ENCODE results near the gene PTPRT.
A peak's percentile ranks its signal among the peaks of the same experiment; 100 is the strongest.

The PTPRT gene

GRCh38 chr20:42191140-42191860 lies 998.4 kb downstream of the PTPRT start:
- Histone ChIP-seq H2BK5ac (ENCODE audit: low read depth, low read length, poor library complexity, severe bottlenecking) (no peak overlapping the region), H4K8ac (ENCODE audit: low read length) (no peak overlapping the region), H2BK15ac (ENCODE audit: low read depth, poor library complexity, severe bottlenecking) (no peak overlapping the region), H3K14ac (ENCODE audit: low read length in 2 of 2) (no peak overlapping the region), H3K4me2 (ENCODE audit: low read length, poor library complexity, severe bottlenecking) (no peak overlapping the region), H3K36me3 (ENCODE audit: control insufficient read depth in 1 of 2, insufficient read depth in 2 of 2, low read depth in 1 of 2, low read length in 2 of 2) (no peaks in the 10 kb centered on the region), H3K27ac (ENCODE audit: low read length, poor library complexity, severe bottlenecking) (no peak overlapping the region), H3K9ac (ENCODE audit: low read length) (no peak overlapping the region), H3K79me1 (replicated peaks; ENCODE audit: low read length, poor library complexity, severe bottlenecking) (no peaks in the 10 kb centered on the region), H3K4me3 (ENCODE audit: insufficient read depth in 1 of 2, low read depth in 1 of 2, low read length in 2 of 2) (no peak overlapping the region), H3K4me1 (ENCODE audit: control insufficient read depth, insufficient read depth, low read depth, low read length) (no peaks in the 10 kb centered on the region), H2AFZ (ENCODE audit: low read depth, low read length) (no peak overlapping the region), H2BK120ac (ENCODE audit: low read depth, low read length) (no peak overlapping the region), H2AK5ac (ENCODE audit: low read length, severe bottlenecking) (no peak overlapping the region), H4K91ac (ENCODE audit: low read length) (no peak overlapping the region), H3K27me3 (ENCODE audit: control insufficient read depth in 1 of 2, insufficient read depth in 1 of 2, low read length in 2 of 2) (no peaks in the 10 kb centered on the region), H3K9me3 (ENCODE audit: control insufficient read depth, low read length) (no peaks in the 10 kb centered on the region), H3K23ac (ENCODE audit: low read length in 2 of 2) (no peak overlapping the region), H2BK12ac (ENCODE audit: low read length in 2 of 2) (no peak overlapping the region), H3K4ac (ENCODE audit: low read depth in 1 of 2, low read length in 2 of 2) (no peak overlapping the region), H3K18ac (ENCODE audit: low read depth in 1 of 2, low read length in 2 of 2) (no peak overlapping the region)
- 36% methylated on average over 4 of the region's 4 CpGs for WGBS
- DNase-seq = no peak

- H2BK12ac ChIP-seq (ENCODE audit: low read length in 2 of 2) = no peak overlapping the region
- peak overlapping the region; percentile 21 for H3K9ac ChIP-seq (ENCODE audit: low read length)
- H3K79me1 ChIP-seq (replicated peaks; ENCODE audit: low read length, poor library complexity, severe bottlenecking) = no peaks in the 10 kb centered on the region
- H3K9me3 ChIP-seq (ENCODE audit: control insufficient read depth, low read length) = no peaks in the 10 kb centered on the region
- no peak overlapping the region for H2BK120ac ChIP-seq (ENCODE audit: low read depth, low read length)
- no peaks in the 10 kb centered on the region for H3K4me1 ChIP-seq (ENCODE audit: control insufficient read depth, insufficient read depth, low read depth, low read length)
- no peak overlapping the region for H4K8ac ChIP-seq (ENCODE audit: low read length)
- H3K27me3 ChIP-seq (ENCODE audit: control insufficient read depth in 1 of 2, insufficient read depth in 1 of 2, low read length in 2 of 2) = no peaks in the 10 kb centered on the region
- H2AK5ac ChIP-seq (ENCODE audit: low read length, severe bottlenecking) = no peak overlapping the region
- no peak overlapping the region for H3K18ac ChIP-seq (ENCODE audit: low read depth in 1 of 2, low read length in 2 of 2)
- H2BK15ac ChIP-seq (ENCODE audit: low read depth, poor library complexity, severe bottlenecking) = no peak overlapping the region
- no peak overlapping the region for H2AFZ ChIP-seq (ENCODE audit: low read depth, low read length)
- no peak overlapping the region for H3K4me2 ChIP-seq (ENCODE audit: low read length, poor library complexity, severe bottlenecking)
- no peaks in the 10 kb centered on the region for H3K36me3 ChIP-seq (ENCODE audit: control insufficient read depth in 1 of 2, insufficient read depth in 2 of 2, low read depth in 1 of 2, low read length in 2 of 2)
- H2BK5ac ChIP-seq (ENCODE audit: low read depth, low read length, poor library complexity, severe bottlenecking) = no peak overlapping the region
- no peak overlapping the region for H3K27ac ChIP-seq (ENCODE audit: low read length, poor library complexity, severe bottlenecking)
- no peak overlapping the region for H3K14ac ChIP-seq (ENCODE audit: low read length in 2 of 2)
- H4K91ac ChIP-seq (ENCODE audit: low read length) = no peak overlapping the region
- H3K4ac ChIP-seq (ENCODE audit: low read depth in 1 of 2, low read length in 2 of 2) = no peak overlapping the region
- H3K23ac ChIP-seq (ENCODE audit: low read length in 2 of 2) = no peak overlapping the region
- no peak overlapping the region for H3K4me3 ChIP-seq (ENCODE audit: insufficient read depth in 1 of 2, low read depth in 1 of 2, low read length in 2 of 2)
- DNase-seq = no peak
- 72% methylated on average over 3 of the region's 3 CpGs for WGBS
Observed at GRCh38 chr20:42190084-42190483, 999.6 kb downstream of the PTPRT start.

GRCh38 chr20:42186337-42186736 lies 1003.4 kb downstream of the PTPRT start:
- Histone ChIP-seq H2BK120ac (ENCODE audit: low read depth, low read length) (no peak overlapping the region), H3K4me2 (ENCODE audit: low read length, poor library complexity, severe bottlenecking) (no peak overlapping the region), H2AFZ (ENCODE audit: low read depth, low read length) (no peak overlapping the region), H3K27me3 (ENCODE audit: control insufficient read depth in 1 of 2, insufficient read depth in 1 of 2, low read length in 2 of 2) (no peaks in the 10 kb centered on the region), H2BK12ac (ENCODE audit: low read length in 2 of 2) (no peak overlapping the region), H4K8ac (ENCODE audit: low read length) (no peak overlapping the region), H2BK15ac (ENCODE audit: low read depth, poor library complexity, severe bottlenecking) (no peak overlapping the region), H3K23ac (ENCODE audit: low read length in 2 of 2) (no peak overlapping the region), H3K14ac (ENCODE audit: low read length in 2 of 2) (no peak overlapping the region), H4K91ac (ENCODE audit: low read length) (no peak overlapping the region), H2AK5ac (ENCODE audit: low read length, severe bottlenecking) (no peak overlapping the region), H3K27ac (ENCODE audit: low read length, poor library complexity, severe bottlenecking) (no peak overlapping the region), H3K18ac (ENCODE audit: low read depth in 1 of 2, low read length in 2 of 2) (no peak overlapping the region), H3K9ac (ENCODE audit: low read length) (no peak overlapping the region), H3K36me3 (ENCODE audit: control insufficient read depth in 1 of 2, insufficient read depth in 2 of 2, low read depth in 1 of 2, low read length in 2 of 2) (no peaks in the 10 kb centered on the region), H3K4me3 (ENCODE audit: insufficient read depth in 1 of 2, low read depth in 1 of 2, low read length in 2 of 2) (no peak overlapping the region), H3K79me1 (replicated peaks; ENCODE audit: low read length, poor library complexity, severe bottlenecking) (no peaks in the 10 kb centered on the region), H3K4ac (ENCODE audit: low read depth in 1 of 2, low read length in 2 of 2) (no peak overlapping the region), H3K9me3 (ENCODE audit: control insufficient read depth, low read length) (no peaks in the 10 kb centered on the region), H2BK5ac (ENCODE audit: low read depth, low read length, poor library complexity, severe bottlenecking) (no peak overlapping the region), H3K4me1 (ENCODE audit: control insufficient read depth, insufficient read depth, low read depth, low read length) (no peaks in the 10 kb centered on the region)
- no peak for DNase-seq
- WGBS = 42% methylated on average over 2 of the region's 3 CpGs

- 44% methylated on average over 1 of the region's 4 CpGs for WGBS
- Histone ChIP-seq H2BK12ac (ENCODE audit: low read length in 2 of 2) (no peak overlapping the region), H2BK15ac (ENCODE audit: low read depth, poor library complexity, severe bottlenecking) (no peak overlapping the region)
Observed at GRCh38 chr20:42183147-42183546, 1006.6 kb downstream of the PTPRT start.

More at GRCh38 chr20:42183147-42183546, 1006.6 kb downstream of the PTPRT start:
- no peaks in the 10 kb centered on the region for H3K36me3 ChIP-seq (ENCODE audit: control insufficient read depth in 1 of 2, insufficient read depth in 2 of 2, low read depth in 1 of 2, low read length in 2 of 2)
- H2BK120ac ChIP-seq (ENCODE audit: low read depth, low read length) = no peak overlapping the region
- H3K79me1 ChIP-seq (replicated peaks; ENCODE audit: low read length, poor library complexity, severe bottlenecking) = no peaks in the 10 kb centered on the region
- no peaks in the 10 kb centered on the region for H3K4me1 ChIP-seq (ENCODE audit: control insufficient read depth, insufficient read depth, low read depth, low read length)
- H3K27me3 ChIP-seq (ENCODE audit: control insufficient read depth in 1 of 2, insufficient read depth in 1 of 2, low read length in 2 of 2) = no peaks in the 10 kb centered on the region
- no peak overlapping the region for H3K23ac ChIP-seq (ENCODE audit: low read length in 2 of 2)
- no peaks in the 10 kb centered on the region for H3K9me3 ChIP-seq (ENCODE audit: control insufficient read depth, low read length)
- no peak overlapping the region for H2BK5ac ChIP-seq (ENCODE audit: low read depth, low read length, poor library complexity, severe bottlenecking)
- no peak overlapping the region for H4K8ac ChIP-seq (ENCODE audit: low read length)
- no peak overlapping the region for H3K18ac ChIP-seq (ENCODE audit: low read depth in 1 of 2, low read length in 2 of 2)
- H3K4me2 ChIP-seq (ENCODE audit: low read length, poor library complexity, severe bottlenecking) = no peak overlapping the region
- H3K4me3 ChIP-seq (ENCODE audit: insufficient read depth in 1 of 2, low read depth in 1 of 2, low read length in 2 of 2) = no peak overlapping the region
- no peak overlapping the region for H2AFZ ChIP-seq (ENCODE audit: low read depth, low read length)
- no peak overlapping the region for H4K91ac ChIP-seq (ENCODE audit: low read length)
- H3K27ac ChIP-seq (ENCODE audit: low read length, poor library complexity, severe bottlenecking) = no peak overlapping the region
- no peak overlapping the region for H3K4ac ChIP-seq (ENCODE audit: low read depth in 1 of 2, low read length in 2 of 2)
- DNase-seq = no peak
- H2AK5ac ChIP-seq (ENCODE audit: low read length, severe bottlenecking) = no peak overlapping the region
- H3K9ac ChIP-seq (ENCODE audit: low read length) = no peak overlapping the region
- no peak overlapping the region for H3K14ac ChIP-seq (ENCODE audit: low read length in 2 of 2)
